Cortex of kidney (tissue), 1 donor: Measurements from ENCODE around the gene FBXL15.

Experiments used
- DNase-seq: peaks from one replicate; lab custom pipeline; 2025; lab: John Stamatoyannopoulos, UW

The FBXL15 gene

DNA sequence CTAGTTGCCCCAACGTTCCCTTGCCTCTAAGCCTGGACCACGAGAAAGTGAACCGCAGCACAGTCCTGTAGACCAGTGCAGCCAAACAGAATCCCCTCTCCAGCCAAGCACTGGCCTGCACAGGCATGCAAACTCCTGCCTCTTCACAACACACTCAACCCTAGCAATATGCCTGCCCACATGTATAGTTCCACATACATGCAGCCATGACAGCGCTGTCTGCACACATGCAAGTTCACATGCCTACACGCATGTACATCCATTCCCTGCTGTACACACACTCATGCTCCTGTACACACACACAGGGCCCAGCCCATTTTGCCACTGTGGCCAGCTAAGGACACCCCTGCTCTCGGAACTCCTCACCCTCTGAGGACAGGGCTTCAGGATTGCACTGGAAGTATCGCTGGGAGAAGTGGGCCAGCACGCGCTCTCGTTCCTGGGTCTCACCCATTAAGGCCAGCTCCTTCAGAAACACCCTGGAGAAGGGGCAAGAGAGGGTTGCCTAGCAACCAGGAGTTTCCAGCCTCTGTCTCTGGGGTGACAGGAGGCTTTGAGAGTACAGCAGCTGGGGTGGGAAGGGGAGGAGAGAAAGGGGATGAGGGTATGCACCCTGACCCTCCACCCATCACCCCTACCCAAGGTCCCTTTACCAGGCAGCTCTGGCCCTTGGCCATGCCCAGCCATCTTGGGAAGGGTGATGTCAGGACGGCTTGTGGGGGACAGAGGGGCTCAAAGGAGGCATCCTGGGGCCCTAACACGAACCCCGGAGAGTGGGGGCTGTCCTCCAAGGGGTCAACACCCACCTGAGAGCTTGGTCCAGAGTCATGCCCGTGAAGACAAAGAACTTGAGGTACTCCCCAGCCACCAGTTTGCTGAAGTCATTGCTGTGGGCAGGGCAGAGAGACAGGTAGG lies 9.0 kb upstream of the FBXL15 start:
- DNase-seq: no peak

GRCh38 chr10:102412293-102412692 lies 8.3 kb upstream of the FBXL15 start:
- DNase-seq: no peak

DNA sequence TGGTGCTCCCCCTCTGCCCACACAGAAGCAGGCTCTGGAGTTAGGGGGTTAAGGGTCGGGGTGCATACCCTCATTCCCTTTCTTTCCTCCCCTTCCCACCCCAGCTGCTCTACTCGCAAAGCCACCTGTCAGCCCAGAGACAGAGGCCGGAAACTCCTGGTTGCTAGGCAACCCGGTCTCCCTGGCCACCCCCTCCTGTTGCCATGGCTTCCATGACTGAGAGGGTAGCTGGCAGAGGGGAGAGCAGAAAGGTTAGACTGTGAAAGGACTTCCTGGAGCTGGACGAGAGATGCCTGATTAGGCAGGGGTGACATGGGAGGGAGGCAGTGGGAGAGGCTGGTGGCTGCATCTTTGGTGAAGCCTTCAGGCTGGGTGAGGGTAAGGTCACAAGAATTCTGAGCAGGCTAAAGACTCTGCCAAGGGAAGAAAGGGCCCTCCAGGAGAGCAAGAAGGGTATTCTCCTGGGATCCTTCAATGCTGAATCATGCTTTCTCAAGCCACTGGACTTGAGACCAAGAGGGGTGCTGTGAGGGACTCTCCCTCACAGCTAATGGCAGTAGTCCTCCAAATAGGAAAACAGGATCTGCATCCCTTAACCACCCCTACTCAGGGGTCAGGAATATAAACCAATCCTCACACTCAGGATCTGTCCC lies 7.5 kb upstream of the FBXL15 start:
- no peak for DNase-seq

DNA sequence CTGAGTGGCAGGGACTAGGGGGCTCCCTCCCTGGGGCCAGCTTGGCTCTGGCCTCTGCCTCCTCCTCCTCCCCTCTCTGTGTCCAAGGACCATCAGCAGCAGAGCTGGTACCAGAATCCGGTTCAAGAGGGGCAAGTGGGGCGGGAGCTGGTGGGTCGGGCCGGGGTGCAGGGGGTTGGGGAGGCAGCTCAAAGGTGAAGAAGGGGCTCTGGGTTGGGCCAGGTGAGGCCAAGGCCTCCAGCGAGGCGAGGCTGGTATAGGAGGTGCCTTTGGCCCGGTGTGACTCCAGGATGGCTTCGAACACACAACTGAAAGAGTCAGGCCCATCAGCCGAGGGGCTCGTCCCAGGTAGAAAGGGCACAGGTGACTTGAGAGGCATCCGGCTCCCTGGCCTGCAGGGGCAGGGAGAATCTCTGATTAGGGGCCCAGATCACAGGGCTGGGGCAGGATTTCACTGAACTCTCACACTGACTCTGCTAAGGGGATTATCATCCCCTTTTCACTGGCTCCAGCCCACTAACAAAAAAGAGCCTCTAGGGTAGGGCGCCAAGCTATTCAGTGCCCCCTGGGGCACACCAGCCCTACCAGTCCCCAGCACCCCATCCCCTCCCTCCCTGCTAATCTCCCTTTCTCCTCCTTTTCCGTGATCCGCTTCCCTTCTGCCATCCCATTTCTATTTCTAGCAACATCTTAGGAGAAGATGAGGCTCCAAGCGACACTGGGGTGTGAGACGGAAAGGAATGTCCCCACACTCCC lies 6.7 kb upstream of the FBXL15 start:
- no peak for DNase-seq

DNA sequence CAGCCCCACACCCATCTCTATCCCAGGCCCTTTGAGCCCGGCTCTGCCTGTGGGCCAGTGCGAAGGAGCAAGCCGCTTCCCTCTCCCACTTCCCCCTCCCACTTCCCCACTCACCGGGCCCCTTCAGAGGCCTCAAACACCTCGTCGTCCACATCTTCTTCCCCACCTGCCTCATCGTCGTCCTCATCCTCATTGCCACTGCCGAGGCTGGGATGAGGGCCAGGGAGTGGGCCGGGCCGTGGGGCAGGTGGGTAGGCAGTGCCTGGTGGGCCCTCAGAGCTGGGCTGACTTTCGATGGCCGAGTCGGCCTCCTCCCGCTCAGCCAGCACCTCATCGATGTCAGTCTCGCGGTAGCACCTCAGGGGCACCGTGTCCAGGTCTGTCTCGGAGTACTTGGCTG lies 5.9 kb upstream of the FBXL15 start:
- no peak for DNase-seq

DNA sequence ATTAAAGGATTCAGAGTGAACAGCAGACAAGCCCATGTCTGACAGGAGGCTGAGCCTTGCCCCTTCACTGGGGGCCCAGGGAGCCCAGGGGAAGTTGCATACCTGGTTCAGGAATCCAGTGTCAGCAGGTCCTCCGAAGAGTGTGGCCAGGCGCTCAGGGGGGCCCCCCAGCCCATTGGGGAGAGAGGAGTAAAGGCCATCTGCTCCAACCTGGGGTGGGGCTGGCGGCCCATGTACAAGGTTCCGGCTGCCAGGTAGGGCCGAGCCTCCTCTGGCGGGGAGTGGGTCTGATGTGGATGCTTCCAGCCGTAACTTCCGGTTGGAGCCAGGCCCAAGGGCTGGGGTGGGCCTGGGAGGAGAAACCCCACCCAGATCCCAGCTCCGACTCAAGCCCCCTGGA lies 4.4 kb upstream of the FBXL15 start:
- no peak for DNase-seq

- no peak for DNase-seq
Observed at GRCh38 chr10:102416695-102417094, 3.9 kb upstream of the FBXL15 start.

DNA sequence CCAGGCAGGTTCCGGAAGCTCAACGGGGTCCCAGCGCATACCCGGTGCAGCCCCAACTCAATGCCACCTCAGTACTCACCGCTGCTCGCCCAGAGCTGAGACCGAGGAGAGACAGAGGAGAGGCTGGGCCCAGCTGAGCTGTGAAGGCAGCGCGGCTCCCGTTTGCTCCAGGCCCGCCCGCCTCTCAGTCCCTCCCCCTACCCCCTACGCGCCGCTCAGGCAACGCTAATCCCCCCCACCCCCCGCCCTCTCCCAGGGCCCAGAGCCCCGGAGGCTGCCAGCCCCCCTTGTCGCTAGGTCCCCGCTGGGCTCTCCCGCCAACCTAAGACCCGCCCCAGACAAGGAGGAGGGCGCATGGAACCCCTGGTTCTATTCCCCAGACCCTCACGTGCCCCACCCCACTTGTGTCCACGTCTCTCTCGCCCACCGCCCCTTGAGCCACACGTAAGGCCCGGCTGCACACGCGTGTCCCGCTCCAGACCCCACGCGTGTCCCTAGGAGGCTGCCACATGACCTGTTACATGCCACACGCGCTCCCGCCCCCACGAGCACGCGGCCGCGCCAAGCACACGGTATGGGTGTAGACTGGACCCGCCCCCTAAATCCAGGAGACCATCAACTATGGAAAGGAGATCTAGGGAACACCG lies 1.9 kb upstream of the FBXL15 start, which contains the start of gene PSD:
Gene PSD, minus strand, starts transcription at position 164 of the 647 bp plus-strand sequence. CDS start 1,747 bp downstream, outside the sequence.
- DNase-seq: no peak

GRCh38 chr10:102419269-102420180 lies 1.1 kb upstream of the FBXL15 start:
- DNase-seq: no peak

DNA sequence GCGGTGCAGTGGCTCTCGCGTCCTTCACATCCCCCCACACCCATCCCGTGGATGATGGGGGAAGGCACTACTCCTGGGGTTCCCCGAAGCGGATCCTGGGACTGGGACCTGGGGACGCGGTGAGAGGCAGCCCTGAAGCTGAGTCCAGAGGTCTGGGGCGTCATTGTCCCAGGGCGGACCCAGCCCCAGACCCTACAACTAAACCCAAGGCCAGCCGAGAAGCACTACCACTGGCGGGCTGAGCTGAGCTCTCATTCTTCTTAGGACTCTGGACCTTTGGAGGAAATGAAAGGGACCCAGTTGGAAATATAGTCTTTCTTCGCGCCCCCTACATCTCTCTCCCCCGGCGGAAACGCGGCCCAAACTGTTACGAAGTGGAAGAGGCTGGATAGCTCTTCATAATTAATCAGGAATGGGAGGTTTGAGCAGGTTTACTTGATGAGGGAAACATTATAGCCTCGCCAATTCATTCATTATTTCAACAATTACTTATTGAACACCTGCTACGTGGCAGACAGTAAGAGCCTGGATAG lies 389 bp upstream of the FBXL15 start:
- DNase-seq: no peak

DNA sequence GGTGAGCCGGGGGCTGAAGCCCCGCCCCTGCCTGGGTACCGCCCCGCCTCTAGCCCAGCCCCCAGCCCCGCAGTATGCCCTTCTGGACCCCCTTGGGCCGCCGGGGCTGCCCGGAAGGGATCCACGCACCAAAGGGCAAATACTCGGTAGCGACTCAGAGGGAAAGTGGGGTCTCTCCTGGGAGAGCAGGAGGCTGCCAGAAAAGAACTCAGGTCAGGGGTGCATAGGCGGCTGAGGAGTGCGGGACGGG lies 796 bp downstream of the FBXL15 start:
- DNase-seq: no peak

DNA sequence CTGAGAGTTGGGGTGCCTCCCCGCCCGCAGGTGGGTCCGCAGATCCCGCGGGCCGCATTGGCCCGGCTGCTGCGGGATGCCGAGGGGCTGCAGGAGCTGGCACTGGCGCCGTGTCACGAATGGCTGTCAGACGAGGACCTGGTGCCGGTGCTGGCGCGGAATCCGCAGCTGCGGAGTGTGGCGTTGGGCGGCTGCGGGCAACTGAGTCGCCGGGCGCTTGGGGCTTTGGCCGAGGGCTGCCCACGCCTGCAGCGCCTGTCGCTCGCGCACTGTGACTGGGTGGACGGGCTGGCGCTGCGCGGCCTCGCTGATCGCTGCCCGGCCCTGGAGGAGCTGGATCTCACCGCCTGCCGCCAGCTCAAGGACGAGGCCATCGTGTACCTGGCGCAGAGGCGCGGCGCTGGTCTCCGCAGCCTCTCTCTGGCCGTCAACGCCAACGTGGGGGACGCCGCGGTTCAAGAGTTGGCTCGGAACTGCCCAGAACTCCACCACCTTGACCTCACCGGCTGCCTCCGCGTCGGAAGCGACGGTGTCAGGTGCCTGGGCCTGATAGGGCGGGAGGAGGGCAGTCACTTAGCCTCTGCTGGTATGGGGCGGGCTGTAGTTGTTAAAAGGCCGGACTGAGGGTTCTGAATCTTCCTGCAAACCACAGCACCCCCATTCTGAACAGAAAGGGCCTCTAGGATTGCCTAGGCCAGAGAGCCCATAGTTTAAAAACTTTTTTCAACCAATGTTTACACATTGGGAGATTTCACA lies 1.3 kb downstream of the FBXL15 start:
- no peak for DNase-seq

DNA sequence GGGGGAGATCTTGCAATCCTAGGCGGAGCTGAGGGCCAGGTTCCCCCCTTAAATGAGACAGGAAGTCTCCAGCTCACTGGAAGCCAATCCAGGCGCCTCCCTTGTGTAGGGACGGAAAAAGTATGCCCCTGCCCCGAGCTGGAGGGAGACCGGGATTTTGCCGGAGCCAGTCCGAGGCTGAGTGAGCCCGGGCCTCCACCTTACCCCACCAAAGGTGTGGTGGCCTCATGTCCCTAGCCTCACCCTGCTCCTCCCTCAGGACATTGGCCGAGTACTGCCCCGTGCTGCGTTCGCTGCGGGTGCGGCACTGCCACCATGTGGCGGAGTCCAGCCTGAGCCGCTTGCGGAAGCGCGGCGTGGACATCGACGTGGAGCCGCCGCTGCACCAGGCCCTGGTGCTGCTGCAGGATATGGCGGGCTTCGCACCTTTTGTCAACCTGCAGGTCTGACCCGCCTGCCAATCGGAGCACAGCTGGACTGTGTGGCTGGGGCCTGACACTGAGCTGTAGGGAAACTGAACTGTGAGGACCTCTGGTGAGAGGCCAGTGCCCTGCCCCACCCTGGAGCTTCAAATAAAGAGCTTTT lies 2.0 kb downstream of the FBXL15 start:
- DNase-seq: no peak

- no peak for DNase-seq
Observed at GRCh38 chr10:102423372-102423968, 2.8 kb downstream of the FBXL15 start.

GRCh38 chr10:102424145-102424544 lies 3.5 kb downstream of the FBXL15 start:
- no peak for DNase-seq

DNA sequence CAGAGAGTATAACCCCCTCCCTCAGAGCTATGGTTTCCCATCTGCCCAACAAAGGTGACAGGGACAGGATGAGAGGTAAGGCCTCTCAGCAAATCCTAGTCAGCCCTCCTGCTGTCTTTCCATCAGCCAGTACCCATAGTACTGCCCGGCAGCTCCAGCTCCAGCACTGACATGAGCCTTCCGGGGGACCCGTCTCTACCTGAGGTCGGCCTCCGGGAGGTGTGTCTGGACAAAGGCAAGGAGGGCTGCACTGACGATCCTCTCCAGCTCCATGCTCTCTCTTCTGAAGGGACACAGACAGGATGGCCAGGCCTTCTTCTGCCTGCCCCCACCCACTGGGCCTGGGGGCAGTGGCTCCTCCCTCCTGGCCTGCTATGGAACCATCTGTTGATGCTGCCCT lies 4.3 kb downstream of the FBXL15 start:
- no peak for DNase-seq

- DNase-seq: no peak
Observed at GRCh38 chr10:102425444-102425843, 4.8 kb downstream of the FBXL15 start.

DNA sequence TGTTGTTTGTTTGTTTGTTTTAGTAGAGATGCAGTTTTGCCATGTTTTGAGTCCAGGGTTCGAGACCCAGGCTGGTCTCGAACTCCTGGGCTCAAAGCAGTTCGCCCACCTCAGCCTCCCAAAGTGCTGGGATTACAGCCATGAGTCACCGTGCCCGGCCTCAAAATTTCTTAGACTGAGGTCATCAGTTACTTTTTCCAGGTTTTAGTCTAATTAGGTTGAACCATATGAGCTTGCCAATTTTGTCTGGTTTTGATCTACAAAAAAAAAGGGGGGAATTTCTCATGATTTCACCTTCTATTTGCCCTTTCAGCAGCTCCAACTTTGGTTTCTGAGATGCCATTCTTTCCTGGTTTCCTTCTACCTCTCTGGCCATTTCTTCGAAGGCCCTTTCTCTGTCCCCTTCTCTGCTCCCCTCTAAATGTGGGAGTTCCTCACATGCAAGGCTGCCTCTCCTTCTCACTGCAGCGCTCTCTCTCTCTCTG lies 6.2 kb downstream of the FBXL15 start:
- no peak for DNase-seq

GRCh38 chr10:102429468-102429867 lies 8.8 kb downstream of the FBXL15 start:
- DNase-seq: no peak
